ENCODE results near the gene FAM43B. TPM values are rescaled to one million over a fixed set of nuclear protein-coding genes. Genes with fewer than 3 reads are reported as not detected.
"Not testable (repeated sequence)": the region's sequence is repeated elsewhere in the genome, so short reads cannot be mapped to it uniquely, and the experiment has no call there.

Gene FAM43B
- polyA plus RNA-seq (2012; ENCODE audit: insufficient read depth, insufficient read length): not detected

- peak; percentile 10 for DNase-seq (ENCODE audit: low read depth, low spot score)
- H3K4me3 ChIP-seq (ENCODE audit: low read length): peak within 1 kb of the TSS; percentile 15
Observed at GRCh38 chr1:20551945-20552727, at the start of gene FAM43B. FAM43B (plus strand) TSS chr1:20552573; CDS start chr1:20552974, 401 bp downstream.

- no peak overlapping the region for H3K4me3 ChIP-seq (ENCODE audit: low read length)
- DNase-seq (ENCODE audit: low read depth, low spot score): no peak
Observed at GRCh38 chr1:20505488-20505887, 46.9 kb upstream of the FAM43B start.

- H3K4me3 ChIP-seq (ENCODE audit: low read length): peak overlapping the region; percentile 95
- no peak for DNase-seq (ENCODE audit: low read depth, low spot score)
Observed at GRCh38 chr1:20507248-20507563, 45.2 kb upstream of the FAM43B start.

- peak; percentile 84 for DNase-seq (ENCODE audit: low read depth, low spot score)
- peak within 1 kb of the TSS; percentile 95 for H3K4me3 ChIP-seq (ENCODE audit: low read length)
Observed at GRCh38 chr1:20507564-20508410, 44.6 kb upstream of the FAM43B start, which contains the start of gene MUL1. MUL1 (minus strand) TSS chr1:20508151; CDS start chr1:20508024, 127 bp downstream.

- peak overlapping the region; percentile 95 for H3K4me3 ChIP-seq (ENCODE audit: low read length)
- DNase-seq (ENCODE audit: low read depth, low spot score): no peak
Observed at GRCh38 chr1:20508411-20508771, 44.0 kb upstream of the FAM43B start.

- DNase-seq (ENCODE audit: low read depth, low spot score): no peak
- no peak overlapping the region for H3K4me3 ChIP-seq (ENCODE audit: low read length)
Observed at GRCh38 chr1:20511518-20512428, 40.6 kb upstream of the FAM43B start.

GRCh38 chr1:20519609-20520262 lies 32.6 kb upstream of the FAM43B start:
- not testable (repeated sequence) for H3K4me3 ChIP-seq (ENCODE audit: low read length); DNase-seq (ENCODE audit: low read depth, low spot score)

- H3K4me3 ChIP-seq (ENCODE audit: low read length): no peak overlapping the region
Observed at GRCh38 chr1:20521960-20522861, 30.2 kb upstream of the FAM43B start.

GRCh38 chr1:20526267-20526666 lies 26.1 kb upstream of the FAM43B start:
- DNase-seq (ENCODE audit: low read depth, low spot score): no peak
- no peak overlapping the region for H3K4me3 ChIP-seq (ENCODE audit: low read length)

More at GRCh38 chr1:20521960-20522861, 30.2 kb upstream of the FAM43B start:
- DNase-seq (ENCODE audit: low read depth, low spot score): peak; percentile 47

- no peak for DNase-seq (ENCODE audit: low read depth, low spot score)
- no peak overlapping the region for H3K4me3 ChIP-seq (ENCODE audit: low read length)
Observed at GRCh38 chr1:20528221-20528620, 24.2 kb upstream of the FAM43B start.

- no peak for DNase-seq (ENCODE audit: low read depth, low spot score)
- no peak overlapping the region for H3K4me3 ChIP-seq (ENCODE audit: low read length)
Observed at GRCh38 chr1:20530306-20530705, 22.1 kb upstream of the FAM43B start.

- no peak for DNase-seq (ENCODE audit: low read depth, low spot score)
- H3K4me3 ChIP-seq (ENCODE audit: low read length): no peak overlapping the region
Observed at GRCh38 chr1:20530901-20531300, 21.5 kb upstream of the FAM43B start.

GRCh38 chr1:20533635-20534034 lies 18.7 kb upstream of the FAM43B start:
- DNase-seq (ENCODE audit: low read depth, low spot score): no peak
- H3K4me3 ChIP-seq (ENCODE audit: low read length): no peak overlapping the region

- no peak overlapping the region for H3K4me3 ChIP-seq (ENCODE audit: low read length)
- no peak for DNase-seq (ENCODE audit: low read depth, low spot score)
Observed at GRCh38 chr1:20534659-20535417, 17.5 kb upstream of the FAM43B start.

GRCh38 chr1:20538227-20538626 lies 14.1 kb upstream of the FAM43B start:
- DNase-seq (ENCODE audit: low read depth, low spot score): no peak
- H3K4me3 ChIP-seq (ENCODE audit: low read length): no peak overlapping the region

GRCh38 chr1:20538760-20539551 lies 13.4 kb upstream of the FAM43B start:
- H3K4me3 ChIP-seq (ENCODE audit: low read length): no peak overlapping the region
- no peak for DNase-seq (ENCODE audit: low read depth, low spot score)
